Activated T-cell treated with anti-CD3 and anti-CD28 coated beads, Interleukin-2, amount 50 U/mL, for 48 hours (primary cell): ENCODE data around the gene COPE.
"Not testable (repeated sequence)": the region's sequence is repeated elsewhere in the genome, so short reads cannot be mapped to it uniquely, and the experiment has no call there.

Experiments used
- DNase-seq, 2 experiments: peaks; one replicate each; pipeline ENCODE4 v3.0.0-alpha.2; 2020

Gene COPE

GRCh38 chr19:18919086-18919899, at the start of gene COPE, which contains the start of gene DDX49:
COPE (minus strand) TSS chr19:18919387; CDS start chr19:18919348, 39 bp downstream.
DDX49 (plus strand) TSS chr19:18919715; CDS start chr19:18919742, 27 bp downstream.
- peak; percentile 97 to 98 for DNase-seq

GRCh38 chr19:18967358-18968146, 48.4 kb upstream of the COPE start:
- no peak for DNase-seq

GRCh38 chr19:18966307-18966706, 47.1 kb upstream of the COPE start:
- no peak for DNase-seq

- DNase-seq: no peak
These were observed 44.9 kb upstream of the COPE start for GRCh38 chr19:18964121-18964520.

- DNase-seq: peak in 1 of 2 experiments; percentile 26
These were observed 42.8 kb upstream of the COPE start for GRCh38 chr19:18961767-18962620.

- no peak for DNase-seq
These were observed 41.2 kb upstream of the COPE start for GRCh38 chr19:18960370-18960769.

- no peak for DNase-seq
These were observed 35.9 kb upstream of the COPE start for GRCh38 chr19:18955042-18955441.

GRCh38 chr19:18954094-18954493, 34.9 kb upstream of the COPE start:
- DNase-seq: no peak

GRCh38 chr19:18952364-18953003, 33.3 kb upstream of the COPE start:
- DNase-seq: not testable (repeated sequence)

- no peak for DNase-seq
These were observed 32.6 kb upstream of the COPE start for GRCh38 chr19:18951721-18952281.

GRCh38 chr19:18949858-18950257, 30.7 kb upstream of the COPE start:
- no peak for DNase-seq

GRCh38 chr19:18948976-18949356, 29.8 kb upstream of the COPE start:
- DNase-seq: no peak

GRCh38 chr19:18948075-18948975, 29.1 kb upstream of the COPE start:
- DNase-seq: no peak

- no peak for DNase-seq
These were observed 27.7 kb upstream of the COPE start for GRCh38 chr19:18946918-18947317.

GRCh38 chr19:18946335-18946734, 27.1 kb upstream of the COPE start:
- no peak for DNase-seq

GRCh38 chr19:18945297-18945696, 26.1 kb upstream of the COPE start:
- DNase-seq: no peak

- DNase-seq: no peak
These were observed 24.3 kb upstream of the COPE start for GRCh38 chr19:18943465-18943864.

GRCh38 chr19:18942692-18943091, 23.5 kb upstream of the COPE start:
- DNase-seq: no peak

- no peak for DNase-seq
These were observed 22.6 kb upstream of the COPE start for GRCh38 chr19:18941628-18942354.
